ENCODE data around the gene CACNA2D3.

DNA sequence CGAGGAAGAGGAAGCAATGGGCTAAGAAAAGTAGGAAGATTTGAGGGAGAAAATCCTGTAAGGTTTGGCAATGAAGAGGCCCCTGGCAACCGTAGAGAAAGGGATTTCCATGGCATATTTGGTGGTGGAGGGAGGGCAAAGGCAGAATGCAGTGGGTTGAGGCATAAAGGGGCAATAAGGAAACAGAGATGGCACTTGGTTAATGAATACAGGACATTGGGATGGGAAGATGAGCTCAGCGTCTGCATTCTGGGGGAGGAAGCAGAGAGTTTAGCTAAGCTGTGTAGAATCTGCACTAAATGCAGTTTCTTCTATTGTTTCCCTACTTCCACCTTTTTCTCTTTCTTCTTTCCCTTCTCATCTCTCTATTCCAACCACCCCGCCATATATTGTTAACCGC lies 721.9 kb downstream of the CACNA2D3 start:
- TF ChIP-seq CTCF (IDR thresholded peaks at IDR 0.05) (no peak), POLR2A (IDR thresholded peaks at IDR 0.05) (no peak), EP300 (IDR thresholded peaks at IDR 0.05) (no peak)

Data from tibial nerve (tissue), 4 donors.